HepG2 (cell line): ENCODE results near the gene RPS19BP1. TPM values are rescaled to one million over a fixed set of nuclear protein-coding genes. Genes with fewer than 3 reads are reported as not detected.

Source experiments
- ATAC-seq: fragments of 200-7000 bp; cut with Tn5 transposase; 3 replicates; pipeline ENCODE4 v1.9.1; 2020; ENCODE audit warnings: mild to moderate bottlenecking, moderate library complexity
- BruUV-seq: library from RNA; stranded (reverse); fragments of 400-500 nt; replicated peaks from 2 replicates; lab custom pipeline; 2021; lab: Mats Ljungman, UMichigan
- CTCF ChIA-PET: fragments of 300-600 bp; formaldehyde crosslinking; extraction: SDS; loops from one replicate; lab custom pipeline; 2021; ENCODE audit warnings: low total read pairs, inconsistent platforms, low intra/inter-chr PET ratio; lab: Yijun Ruan, JAX
- POLR2A ChIA-PET: fragments of 350-600 bp; sonication (Branson Sonifier 250); formaldehyde crosslinking; loops from one replicate; lab custom pipeline; 2020; ENCODE audit warnings: antibody characterized with exemption, inconsistent platforms; lab: Yijun Ruan, JAX
- DNase-seq: peaks from one replicate; pipeline ENCODE4 v3.0.0-alpha.2; 2015; ENCODE audit warnings: low spot score
- FAIRE-seq: peaks from 3 replicates; lab custom pipeline; 2011; peaks lifted over from hg19 to GRCh38; lab: Jason Lieb, UNC
- H2AFZ ChIP-seq: one replicate; pipeline ENCODE4 v1.6.1; 2011; ENCODE audit warnings: low read length, inconsistent platforms
- H3K27ac ChIP-seq: fragments of 300-600 bp; 3 replicates; pipeline ENCODE4 v1.8.0; 2011; ENCODE audit warnings: mixed run types, mild to moderate bottlenecking, mixed read lengths, low read length, inconsistent platforms; ENCODE audit not compliant: insufficient read depth; ENCODE audit errors: extremely low read length
- H3K27me3 ChIP-seq, 2 experiments: fragments of 200-600 bp in 1 of 2; 2 replicates in 1 of 2; 3 replicates in 1 of 2; pipeline versions ENCODE4 v1.6.0 to v1.8.0; 2011; ENCODE audit warnings: low read length in 2 of 2, mild to moderate bottlenecking in 2 of 2, moderate library complexity in 2 of 2, inconsistent platforms in 1 of 2; ENCODE audit not compliant: insufficient read depth in 2 of 2, control insufficient read depth in 1 of 2
- H3K36me3 ChIP-seq, 2 experiments: fragments of 200-600 bp in 1 of 2; replicated peaks in 1 of 2; 2 replicates in 1 of 2; 3 replicates in 1 of 2; pipeline versions ENCODE4 v1.5.1 to v1.8.0; 2011; ENCODE audit warnings: low read length in 2 of 2, inconsistent platforms in 1 of 2; ENCODE audit not compliant: insufficient read depth in 2 of 2, control insufficient read depth in 1 of 2
- H3K4me1 ChIP-seq: 2 replicates; pipeline ENCODE4 v1.5.1; 2012; ENCODE audit warnings: low read length, inconsistent platforms; ENCODE audit not compliant: insufficient read depth
- H3K4me2 ChIP-seq: 2 replicates; pipeline ENCODE4 v1.6.0; 2011; ENCODE audit warnings: low read depth, low read length, inconsistent platforms
- H3K4me3 ChIP-seq, 3 experiments: fragments of 200-600 bp in 1 of 3; sonication (generic), shearing (Covaris generic) in 1 of 3; replicated peaks in 1 of 3; 2 replicates each; pipeline ENCODE4 v1.5.1; 2011 to 2016; ENCODE audit warnings: low read length in 3 of 3, inconsistent platforms in 2 of 3, low read depth in 2 of 3, mild to moderate bottlenecking in 2 of 3, control low read depth in 1 of 3, mixed read lengths in 1 of 3; ENCODE audit not compliant: insufficient read depth in 1 of 3
- H3K79me2 ChIP-seq: one replicate; pipeline ENCODE4 v1.6.1; 2011; ENCODE audit warnings: low read length, inconsistent platforms; ENCODE audit not compliant: insufficient read depth
- H3K9ac ChIP-seq: 2 replicates; pipeline ENCODE4 v1.6.0; 2011; ENCODE audit warnings: mild to moderate bottlenecking, low read depth, low read length, inconsistent platforms; ENCODE audit not compliant: insufficient read depth
- H3K9me3 ChIP-seq: 2 replicates; pipeline ENCODE4 v1.5.1; 2012; ENCODE audit warnings: mild to moderate bottlenecking, low read length
- H4K20me1 ChIP-seq: 2 replicates; pipeline ENCODE4 v1.6.0; 2011; ENCODE audit warnings: inconsistent platforms, mild to moderate bottlenecking, low read length, moderate library complexity; ENCODE audit not compliant: insufficient read depth
- CBX5 ChIP-seq: sonication (generic); formaldehyde crosslinking; IDR thresholded peaks from 2 replicates; pipeline ENCODE4 v1.4.0; 2020; ENCODE audit warnings: missing genetic modification reagents, borderline replicate concordance
- ELF1 ChIP-seq: sonication (generic); formaldehyde crosslinking; IDR thresholded peaks from 2 replicates; pipeline ENCODE4 v1.4.0; 2020; ENCODE audit warnings: missing genetic modification reagents
- SMAD1 ChIP-seq: sonication (generic); formaldehyde crosslinking; IDR thresholded peaks from 2 replicates; pipeline ENCODE4 v1.4.0; 2020; ENCODE audit warnings: missing genetic modification reagents, low read depth, mild to moderate bottlenecking, borderline replicate concordance
- TEAD3 ChIP-seq: optimal IDR thresholded peaks from 2 replicates; pipeline ENCODE3; 2016; ENCODE audit warnings: borderline replicate concordance
- ZNF33A ChIP-seq: sonication (generic); formaldehyde crosslinking; IDR thresholded peaks from 2 replicates; pipeline ENCODE4 v1.5.1; 2020; ENCODE audit warnings: missing genetic modification reagents, mild to moderate bottlenecking, moderate library complexity, borderline replicate concordance
- ZNF629 ChIP-seq: sonication (generic); formaldehyde crosslinking; conservative IDR thresholded peaks from 2 replicates; pipeline ENCODE4 v1.5.0; 2020; ENCODE audit warnings: missing genetic modification reagents
- ZNF788 ChIP-seq: sonication (generic); formaldehyde crosslinking; IDR thresholded peaks from 2 replicates; pipeline ENCODE4 v1.5.0; 2020; ENCODE audit warnings: mild to moderate bottlenecking, missing genetic modification reagents, borderline replicate concordance
- ZXDC ChIP-seq: sonication (generic); formaldehyde crosslinking; IDR thresholded peaks from 2 replicates; pipeline ENCODE4 v1.5.0; 2020; ENCODE audit warnings: mild to moderate bottlenecking, missing genetic modification reagents
- WGBS: methylation state at CpG from one replicate; pipeline ENCODE4 v1.1.6; 2017; ENCODE audit warnings: low lambda C conversion rate; 5-methylcytosine and 5-hydroxymethylcytosine counted together
- in situ Hi-C: cut with HindIII; loops from 2 replicates; pipeline ENCODE4 v1.10.0; 2017; ENCODE audit warnings: low pct_unique_long_range_greater_than_20kb; ENCODE audit not compliant: extremely low pct_ligation_motif_present
- intact Hi-C: fragments of 100-400 bp; cut with micrococcal nuclease; formaldehyde crosslinking; loops from one replicate; pipeline ENCODE4 v1.10.0; 2022; ENCODE audit not compliant: unreplicated experiment
- polyA plus RNA-seq, 8 experiments: library from polyadenylated mRNA; depleted of rRNA in 3 of 8; stranded (reverse) in 7 of 8; unstranded in 1 of 8; fragments of >200 nt; fragmentation: Illumina TruSeq in 4 of 8; extraction: Trizol in 4 of 8; gene quantifications; 2 replicates each; pipeline versions ENCODE4 v1.2.1 to v1.2.3, GENCODE V29; 2011 to 2016; ENCODE audit warnings: low read depth in 4 of 8, missing spikeins in 1 of 8, mixed read lengths in 1 of 8; ENCODE audit not compliant: insufficient read depth in 1 of 8
- total RNA-seq, 5 experiments: library from RNA; depleted of rRNA; stranded (reverse); fragments of >200 nt; fragmentation: Illumina TruSeq; extraction: Trizol; gene quantifications; 2 replicates each; pipeline ENCODE4 v1.2.3, GENCODE V29; 2016; ENCODE audit warnings: low read depth in 1 of 5

Gene RPS19BP1
- total and polyA plus RNA-seq, 2 of the 13 experiments (the other 11 are each of a cell fraction or from before 2014, with no cell fraction given): 44.3 to 81.3 TPM

DNA sequence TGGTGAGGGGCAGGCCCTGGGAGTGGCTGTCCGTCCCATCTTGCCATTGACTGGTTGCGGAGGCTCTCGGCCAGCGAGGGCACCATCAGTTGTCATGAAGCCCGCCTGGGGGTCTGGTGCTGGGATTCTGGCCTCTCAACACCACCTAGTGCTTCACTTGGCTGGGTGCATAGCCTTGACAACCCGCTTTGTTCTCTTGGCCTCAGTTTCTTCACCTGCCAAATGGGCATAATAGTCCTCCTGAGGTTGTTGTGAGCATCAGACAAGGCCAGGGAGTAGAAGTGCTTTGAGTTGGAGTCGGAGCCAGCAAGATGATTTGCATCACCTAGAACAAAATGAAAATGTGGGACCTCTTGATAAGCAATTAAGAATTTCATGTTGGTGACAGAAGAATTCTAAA is 36.5 kb upstream of the RPS19BP1 start:
- DNase-seq (no peak), FAIRE-seq (no peak), ATAC-seq (no peak)
- Histone ChIP-seq H3K9ac (no peak overlapping the region), H3K27ac (no peak overlapping the region), H3K4me2 (no peak overlapping the region), H3K4me1 (no peaks in the 10 kb centered on the region), H3K9me3 (no peaks in the 10 kb centered on the region), H3K27me3 (peaks cover 0 to 11% of the 10 kb centered on the region in 2 experiments; a peak in 3 of 5 replicates), H2AFZ (no peak overlapping the region), H3K4me3 (no peak overlapping the region), H4K20me1 (no peaks in the 10 kb centered on the region), H3K79me2 (no peaks in the 10 kb centered on the region), H3K36me3 (no peaks in the 10 kb centered on the region)
- TF ChIP-seq ZNF629: peak; percentile 59
- TF ChIP-seq ZNF33A (CRISPR knock-in tag): no peak
- no peak for TF ChIP-seq TEAD3 (CRISPR knock-in tag)
- no peak for TF ChIP-seq ZNF788 (CRISPR knock-in tag)
- no peak for TF ChIP-seq SMAD1 (CRISPR knock-in tag)
- no peak for TF ChIP-seq ZXDC
- no peak for TF ChIP-seq ELF1
- no peak for TF ChIP-seq CBX5 (CRISPR knock-in tag)
- ChIA-PET CTCF (no interaction called here), POLR2A (no interaction called here)
- intact Hi-C loops (no loop called here), in situ Hi-C loops (no loop called here)
- WGBS: 47% methylated on average over 4 of the region's 7 CpGs
- BruUV-seq: no TSS peak
